SKM-1 (cell line): ENCODE results near the gene EXD1.
"Not testable (repeated sequence)": the region's sequence is repeated elsewhere in the genome, so short reads cannot be mapped to it uniquely, and the experiment has no call there.

Experiments used
- DNase-seq: peaks from one replicate; lab custom pipeline; 2025; ENCODE audit not compliant: unreplicated experiment; lab: John Stamatoyannopoulos, UW

The EXD1 gene

DNA sequence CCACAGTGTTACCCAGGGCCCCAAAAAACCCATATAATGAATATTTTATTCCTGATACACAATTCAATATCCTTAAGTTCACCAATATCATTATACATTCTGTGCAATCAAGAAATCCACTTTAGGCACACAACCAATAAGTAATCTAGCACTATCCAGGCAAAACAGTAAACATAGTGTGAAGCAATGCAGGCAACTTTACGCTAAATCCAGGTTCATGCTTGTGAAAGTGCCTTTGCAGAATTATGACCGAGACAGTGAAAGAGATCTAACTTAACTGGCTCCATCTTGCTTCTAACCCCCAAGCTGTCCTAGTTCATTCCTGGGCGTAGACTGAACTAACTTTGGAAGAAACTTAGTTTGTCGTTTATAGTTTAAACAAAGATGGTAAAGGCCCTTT, 80.3 kb downstream of the EXD1 start:
- DNase-seq = no peak

DNA sequence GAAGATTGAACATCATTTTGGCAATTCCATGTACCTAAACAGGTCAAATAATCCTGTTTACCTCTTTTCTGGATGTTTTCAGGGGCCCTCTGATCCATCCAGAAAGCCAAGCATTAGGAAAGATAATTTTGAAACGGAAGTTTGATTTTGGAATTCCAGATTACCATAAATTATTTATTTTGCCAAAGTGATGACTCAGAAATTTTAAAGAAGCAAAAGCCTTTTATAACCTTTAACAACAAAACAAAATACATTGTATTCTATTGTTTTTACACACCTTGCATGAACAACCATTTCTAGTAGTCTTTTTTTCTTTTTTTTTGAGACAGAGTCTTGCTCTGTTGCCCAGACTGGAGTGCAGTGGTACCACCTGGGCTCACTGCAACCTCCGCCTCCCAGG, 82.5 kb downstream of the EXD1 start:
- DNase-seq = no peak

DNA sequence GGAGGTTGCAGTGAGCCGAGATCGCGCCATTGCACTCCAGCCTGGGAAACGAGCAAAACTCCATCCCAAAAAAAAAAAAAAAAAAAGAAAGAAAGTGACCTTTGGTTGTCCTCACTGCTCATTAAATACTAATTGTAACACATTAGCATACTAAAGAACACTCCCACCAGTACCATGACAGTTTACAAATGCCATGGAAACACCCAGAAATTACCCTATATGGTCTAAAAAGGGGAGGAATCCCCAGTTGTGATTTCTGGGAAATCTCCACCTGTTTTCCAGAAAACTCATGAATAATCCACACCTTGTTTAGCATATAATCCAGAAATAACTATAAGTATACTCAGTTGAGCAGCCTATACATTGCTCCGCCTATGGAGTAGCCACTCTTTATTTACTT, 90.9 kb downstream of the EXD1 start:
- DNase-seq = no peak

DNA sequence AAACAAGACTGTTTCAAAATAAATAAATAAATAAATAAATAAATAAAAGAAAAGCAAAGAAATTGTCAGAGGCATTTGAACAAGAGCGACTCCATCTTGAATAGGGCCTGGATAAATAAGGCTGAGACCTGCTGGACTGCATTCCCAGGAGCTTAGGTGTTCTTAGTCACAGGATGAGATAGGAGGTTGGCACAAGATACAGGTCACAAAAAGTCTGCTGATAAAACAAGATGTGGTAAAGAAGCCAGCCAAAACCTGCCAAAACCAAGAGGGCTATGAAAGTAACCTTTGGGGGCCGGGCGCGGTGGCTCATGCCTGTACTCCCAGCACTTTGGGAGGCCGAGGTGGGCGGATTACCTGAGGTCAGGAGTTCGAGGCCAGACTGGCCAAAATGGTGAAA, 91.4 kb downstream of the EXD1 start:
- not testable (repeated sequence) for DNase-seq

DNA sequence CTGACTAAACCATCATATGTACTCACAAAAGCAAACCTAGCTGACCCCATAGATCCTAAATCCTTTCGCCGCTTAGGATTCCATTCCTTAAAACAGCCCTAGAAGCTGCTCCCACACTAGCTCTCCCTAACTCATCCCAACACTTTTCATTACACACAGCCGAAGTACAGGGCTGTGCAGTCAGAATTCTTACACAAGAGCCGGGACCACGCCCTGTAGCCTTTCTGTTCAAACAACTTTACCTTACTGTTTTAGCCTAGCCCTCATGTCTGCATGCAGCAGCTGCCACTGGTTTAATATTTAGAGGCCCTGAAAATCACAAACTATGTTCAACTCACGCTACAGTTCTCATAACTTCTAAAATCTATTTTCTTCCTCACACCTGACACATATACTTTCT, 95.0 kb downstream of the EXD1 start:
- not testable (repeated sequence) for DNase-seq

DNA sequence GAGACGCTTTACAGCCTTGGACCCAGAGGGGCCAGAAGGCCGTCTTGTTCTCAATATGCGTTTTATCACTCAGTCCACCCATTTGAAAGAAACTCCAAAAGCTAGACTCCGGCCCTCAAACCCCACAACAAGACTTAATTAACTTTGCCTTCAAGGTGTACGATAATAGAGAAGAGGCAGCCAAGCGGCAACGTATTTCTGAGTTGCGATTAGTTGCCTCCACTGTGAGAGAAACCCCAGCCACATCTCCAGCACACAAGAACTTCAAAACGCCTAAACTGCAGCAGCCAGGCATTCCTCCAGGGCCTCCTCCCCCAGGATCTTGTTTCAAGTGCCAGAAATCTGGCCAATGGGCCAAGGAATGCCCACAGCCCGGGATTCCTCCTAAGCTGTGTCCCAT, 97.1 kb downstream of the EXD1 start:
- DNase-seq = no peak
